Mucosa of descending colon (tissue), 3 donors: ENCODE measurements around the gene AGAP1. TPM values are rescaled to one million over a fixed set of nuclear protein-coding genes. Genes with fewer than 3 reads are reported as not detected.

ENCODE experiments used
- ATAC-seq: fragments of 200-7000 bp; cut with Tn5 transposase; one replicate; pipeline ENCODE4 v1.9.1; 2020; ENCODE audit warnings: mild to moderate bottlenecking, moderate library complexity
- DNase-seq, 3 donors: peaks; one replicate each; pipeline ENCODE4 v3.0.0-alpha.2; 2020
- H3K36me3 ChIP-seq: fragments of 200-600 bp; one replicate; pipeline ENCODE4 v1.8.0; 2021; ENCODE audit warnings: low read depth, mild to moderate bottlenecking
- H3K4me1 ChIP-seq: fragments of 200-600 bp; one replicate; pipeline ENCODE4 v1.8.0; 2021; ENCODE audit warnings: low read depth, mild to moderate bottlenecking
- H3K4me3 ChIP-seq: fragments of 200-600 bp; one replicate; pipeline ENCODE4 v1.8.0; 2021; ENCODE audit warnings: mild to moderate bottlenecking
- H3K9me3 ChIP-seq: fragments of 200-600 bp; one replicate; pipeline ENCODE4 v1.8.0; 2021; ENCODE audit warnings: mild to moderate bottlenecking
- CTCF ChIP-seq: fragments of 200-600 bp; IDR thresholded peaks from one replicate; pipeline ENCODE4 v1.8.0; 2022; ENCODE audit warnings: antibody characterized with exemption, mild to moderate bottlenecking
- intact Hi-C, 2 donors: fragments of 100-400 bp; cut with DNase I in 1 of 2; cut with micrococcal nuclease in 1 of 2; formaldehyde crosslinking; loops; one replicate each; pipeline versions ENCODE4 v1.11.0 to v1.11.1; 2022; cut with DNase I, micrococcal nuclease
- total RNA-seq, 3 donors: library from RNA; stranded (reverse); fragmentation: NEBNext Ultra II Directional in 2 of 3; extraction: Animal tissue kit (Norgen Biotek cat#: 25700) in 2 of 3; gene quantifications; one replicate each; pipeline versions ENCODE4 v1.2.1 to v1.2.4, GENCODE V29; 2021 to 2023
- donor health status: DM: no; HTN: no; CAD: no; lungs with moderate emphysema.
- donor health status: DM: no; HTN: no; CAD: no.
- donor health status: DM: no; HTN: yes; CAD: no.

AGAP1 gene
- total RNA-seq, 3 donors from 2014 or later, result 68.1 to 112 (median 88.9) TPM

- intact Hi-C loops, result no loop called here
- Histone ChIP-seq H3K36me3 (no peaks in the 10 kb centered on the region), H3K9me3 (no peaks in the 10 kb centered on the region), H3K4me3 (no peak overlapping the region), H3K4me1 (no peaks in the 10 kb centered on the region)
- ATAC-seq (no peak), DNase-seq (no peak)
- no peak for TF ChIP-seq CTCF
Observed at GRCh38 chr2:235898766-235899165, 404.9 kb downstream of the AGAP1 start.

GRCh38 chr2:235900631-235901030 is 406.8 kb downstream of the AGAP1 start:
- no peak for DNase-seq
- ATAC-seq, result peak; percentile 26
- TF ChIP-seq CTCF, result no peak
- intact Hi-C loops, result no loop called here
- no peaks in the 10 kb centered on the region for H3K36me3 ChIP-seq
- no peak overlapping the region for H3K4me3 ChIP-seq
- H3K9me3 ChIP-seq, result no peaks in the 10 kb centered on the region
- H3K4me1 ChIP-seq, result no peaks in the 10 kb centered on the region

- TF ChIP-seq CTCF, result no peak
- no peaks in the 10 kb centered on the region for H3K36me3 ChIP-seq
- ATAC-seq, result peak; percentile 78
- H3K4me1 ChIP-seq, result no peaks in the 10 kb centered on the region
- peak in 1 of 3 donors; percentile 9 for DNase-seq
- intact Hi-C loops, result no loop called here
- H3K9me3 ChIP-seq, result no peaks in the 10 kb centered on the region
- H3K4me3 ChIP-seq, result no peak overlapping the region
Observed at GRCh38 chr2:235901243-235901642, 407.4 kb downstream of the AGAP1 start.

GRCh38 chr2:235903782-235904584 is 410.1 kb downstream of the AGAP1 start:
- intact Hi-C loops, result no loop called here
- H3K4me1 ChIP-seq, result no peaks in the 10 kb centered on the region
- no peak overlapping the region for H3K4me3 ChIP-seq
- no peaks in the 10 kb centered on the region for H3K9me3 ChIP-seq
- H3K36me3 ChIP-seq, result no peaks in the 10 kb centered on the region
- ATAC-seq, result no peak
- no peak for DNase-seq
- no peak for TF ChIP-seq CTCF

- Histone ChIP-seq H3K9me3 (no peaks in the 10 kb centered on the region), H3K4me1 (no peaks in the 10 kb centered on the region), H3K4me3 (no peak overlapping the region), H3K36me3 (no peaks in the 10 kb centered on the region)
- ATAC-seq (no peak), DNase-seq (no peak)
- intact Hi-C loops, result no loop called here
- no peak for TF ChIP-seq CTCF
Observed at GRCh38 chr2:235904585-235904931, 410.7 kb downstream of the AGAP1 start.

- no peak for DNase-seq
- H3K4me3 ChIP-seq, result no peak overlapping the region
- H3K9me3 ChIP-seq, result no peaks in the 10 kb centered on the region
- no peaks in the 10 kb centered on the region for H3K36me3 ChIP-seq
- no peak for ATAC-seq
- no peaks in the 10 kb centered on the region for H3K4me1 ChIP-seq
- intact Hi-C loops, result no loop called here
- no peak for TF ChIP-seq CTCF
Observed at GRCh38 chr2:235908826-235909225, 415.0 kb downstream of the AGAP1 start.
